GM12878 (cell line): ENCODE results near the gene DTX1. TPM values are rescaled to one million over a fixed set of nuclear protein-coding genes. Genes with fewer than 3 reads are reported as not detected.

Experiments
- BCL3 ChIP-seq: IDR thresholded peaks from 2 replicates; pipeline ENCODE4 v1.6.1; 2011; ENCODE audit warnings: borderline replicate concordance, low read depth, mild to moderate bottlenecking, moderate library complexity, low read length; ENCODE audit not compliant: insufficient read depth, poor library complexity, severe bottlenecking
- CBX3 ChIP-seq: fragments of 200-600 bp; sonication (generic); IDR thresholded peaks from 2 replicates; pipeline ENCODE4 v1.6.1; 2016; ENCODE audit warnings: low read depth, borderline replicate concordance
- CUX1 ChIP-seq: IDR thresholded peaks from 2 replicates; pipeline ENCODE4 v1.6.1; 2012; ENCODE audit warnings: improper control_type of control experiment, low read depth, low read length; ENCODE audit not compliant: insufficient replicate concordance
- EED ChIP-seq: sonication (generic); IDR thresholded peaks from 2 replicates; pipeline ENCODE4 v1.6.1; 2016; ENCODE audit warnings: antibody characterized with exemption, low read depth
- EGR1 ChIP-seq, 2 experiments: IDR thresholded peaks; 1 replicate in 1 of 2; 2 replicates in 1 of 2; pipeline ENCODE4 v1.6.1; 2011 to 2012; ENCODE audit warnings: low read depth in 2 of 2, low read length in 2 of 2, borderline replicate concordance in 1 of 2, mild to moderate bottlenecking in 1 of 2, moderate library complexity in 1 of 2
- EZH2 ChIP-seq: IDR thresholded peaks from 2 replicates; pipeline ENCODE4 v1.6.1; 2012; ENCODE audit warnings: low read depth, mild to moderate bottlenecking, control low read depth, inconsistent platforms, low read length, borderline replicate concordance; ENCODE audit not compliant: control insufficient read depth
- IKZF1 ChIP-seq: fragments of 450-650 bp; conservative IDR thresholded peaks from 2 replicates; pipeline ENCODE4 v1.6.1; 2017; ENCODE audit warnings: antibody characterized with exemption, mild to moderate bottlenecking
- JUND ChIP-seq: IDR thresholded peaks from 2 replicates; pipeline ENCODE4 v1.6.1; 2012; ENCODE audit warnings: low read depth, mild to moderate bottlenecking, low read length, improper control_type of control experiment, moderate library complexity
- KLF5 ChIP-seq: fragments of 450-650 bp; IDR thresholded peaks from 2 replicates; pipeline ENCODE4 v1.6.1; 2014; ENCODE audit warnings: mild to moderate bottlenecking; ENCODE audit not compliant: partially characterized antibody
- MAX ChIP-seq: IDR thresholded peaks from 2 replicates; pipeline ENCODE4 v1.6.1; 2012; ENCODE audit warnings: low read depth, low read length, improper control_type of control experiment
- POLR2A ChIP-seq: IDR thresholded peaks from 2 replicates; pipeline ENCODE4 v1.6.1; 2011; ENCODE audit warnings: low read depth, mild to moderate bottlenecking, low read length
- POLR2AphosphoS2 ChIP-seq: IDR thresholded peaks from 2 replicates; pipeline ENCODE4 v1.6.1; 2011; ENCODE audit warnings: low read depth, mild to moderate bottlenecking, low read length, improper control_type of control experiment, moderate library complexity
- POU2F2 ChIP-seq: IDR thresholded peaks from 3 replicates; pipeline ENCODE4 v1.6.1; 2011; ENCODE audit warnings: low read depth, mild to moderate bottlenecking, low read length, borderline replicate concordance
- RB1 ChIP-seq: fragments of 450-650 bp; formaldehyde crosslinking; IDR thresholded peaks from 2 replicates; pipeline ENCODE4 v1.6.1; 2017; ENCODE audit warnings: mild to moderate bottlenecking, borderline replicate concordance
- REST ChIP-seq: IDR thresholded peaks from 2 replicates; pipeline ENCODE4 v1.6.1; 2012; ENCODE audit warnings: mild to moderate bottlenecking, low read depth, low read length
- TBL1XR1 ChIP-seq: IDR thresholded peaks from 2 replicates; pipeline ENCODE4 v1.6.1; 2012; ENCODE audit warnings: low read depth, low read length, improper control_type of control experiment
- YY1 ChIP-seq: IDR thresholded peaks from 2 replicates; pipeline ENCODE4 v1.6.1; 2011; ENCODE audit warnings: low read depth, mild to moderate bottlenecking, low read length
- ZNF207 ChIP-seq: fragments of 450-650 bp; IDR thresholded peaks from 2 replicates; pipeline ENCODE4 v1.6.1; 2014; ENCODE audit warnings: antibody characterized with exemption, mild to moderate bottlenecking, borderline replicate concordance
- polyA plus RNA-seq, 11 experiments: library from polyadenylated mRNA; depleted of rRNA in 4 of 11; unstranded in 6 of 11; stranded (reverse) in 5 of 11; fragments of >200 nt; fragmentation: Nextera tagmentation in 4 of 11; fragmentation: Illumina TruSeq in 1 of 11; extraction: Ambion mirVana in 4 of 11; extraction: Trizol in 1 of 11; gene quantifications; 1 replicate in 1 of 11; 2 replicates in 10 of 11; pipeline versions ENCODE4 v1.2.1 to v1.2.3, GENCODE V29; 2011 to 2016; ENCODE audit warnings: inconsistent platforms in 2 of 11, missing spikeins in 2 of 11, low read depth in 1 of 11
- total RNA-seq, 4 experiments: library from RNA; depleted of rRNA in 3 of 4; stranded (reverse); fragments of >200 nt in 3 of 4; fragmentation: Illumina TruSeq in 1 of 4; extraction: Trizol in 1 of 4; gene quantifications; 2 replicates each; pipeline versions ENCODE4 v1.2.1 to v1.2.3, GENCODE V29; 2013 to 2021

DTX1 gene
- total and polyA plus RNA-seq, 10 of the 15 experiments (the other 5 are each of a cell fraction or from before 2014, with no cell fraction given) = 0.09 to 2.8 (median 0.66) TPM

GRCh38 chr12:113086249-113087164, 30.0 kb downstream of the DTX1 start (continued):
- TF ChIP-seq CUX1 (peak; percentile 76), POLR2A (no peak), POU2F2 (0 out of 3 replicates have a peak, but pooled peaks have one; percentile 29), TBL1XR1 (0 out of 2 replicates have a peak, but pooled peaks have one; percentile 9), REST (no peak), KLF5 (no peak), EED (no peak), CBX3 (no peak), JUND (no peak), BCL3 (peak; percentile 76), MAX (peak; percentile 72), IKZF1 (peak; percentile 52), RB1 (no peak), POLR2AphosphoS2 (0 out of 2 replicates have a peak, but pooled peaks have one; percentile 10), EZH2 (no peak), ZNF207 (no peak), YY1 (no peak), EGR1 (IDR thresholded peaks at IDR 0.05; ENCODE audit: borderline replicate concordance in 1 of 2, low read depth in 2 of 2, low read length in 2 of 2) (0 out of 3 replicates have a peak, but pooled peaks of 1 of the 2 experiments have one; percentile 25)
